Activated effector memory CD4-positive, alpha-beta T cell treated with Interleukin-2 at 50 U/mL for 16 hours (primary cell): ENCODE measurements around the gene BIRC2.

ENCODE experiments used
- DNase-seq: peaks from one replicate; pipeline ENCODE4 v3.0.0-alpha.2; 2020

BIRC2 gene

DNA sequence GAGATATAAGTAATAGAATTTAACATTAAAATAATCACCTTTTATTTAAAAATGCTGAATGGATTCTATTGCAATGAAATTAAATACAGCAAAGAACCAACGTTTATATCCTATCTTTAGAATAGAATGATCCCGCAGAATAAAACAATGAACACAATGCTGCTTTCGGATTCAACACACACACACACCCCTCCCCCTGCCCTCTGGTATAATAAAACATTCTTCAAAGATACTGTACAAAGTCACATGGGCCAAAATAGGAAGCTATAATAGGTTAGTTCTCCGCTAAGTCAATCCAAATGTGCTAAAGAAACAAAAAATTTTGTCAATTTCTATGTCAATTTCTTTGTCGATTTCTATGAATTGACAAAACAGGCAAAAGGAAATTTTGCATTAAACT, 58.5 kb downstream of the BIRC2 start:
- no peak for DNase-seq

DNA sequence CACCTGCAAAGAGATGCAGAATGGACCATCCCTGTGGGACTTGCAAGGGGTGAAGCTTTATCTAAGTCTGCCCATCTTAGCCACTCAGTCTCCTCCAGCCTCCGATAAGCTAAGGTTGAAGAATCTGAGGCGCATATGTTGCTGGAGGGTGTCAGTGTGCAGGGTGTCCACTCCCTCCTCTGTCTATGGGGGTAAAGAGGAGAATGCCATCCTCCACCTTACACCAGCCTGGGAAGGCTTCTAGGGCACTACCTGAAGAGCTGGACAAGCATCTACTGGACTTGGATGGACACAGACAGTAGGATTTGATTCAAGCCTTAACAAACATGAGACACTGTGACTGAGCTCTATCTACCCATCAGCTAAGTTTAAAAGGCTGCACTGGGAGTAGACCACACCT, 59.1 kb downstream of the BIRC2 start:
- no peak for DNase-seq

DNA sequence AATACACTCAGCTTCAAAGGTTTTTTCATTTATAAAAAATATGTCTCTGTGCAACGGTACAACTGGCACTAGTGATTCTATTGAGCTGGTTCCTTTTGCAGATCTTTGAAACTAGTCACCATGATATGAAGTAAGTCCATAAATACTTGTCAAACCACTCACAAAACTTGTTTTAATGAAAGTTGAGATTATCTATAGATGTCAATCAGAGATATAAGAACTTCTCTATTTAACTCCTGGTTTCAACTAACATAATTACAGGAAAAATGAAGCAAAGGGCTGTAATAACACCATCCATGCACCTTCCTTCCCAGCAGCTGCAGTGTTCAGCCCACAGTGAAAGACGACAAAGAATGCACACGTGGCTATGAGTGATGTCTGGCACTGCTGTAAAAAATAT, 60.9 kb downstream of the BIRC2 start:
- DNase-seq: no peak

DNA sequence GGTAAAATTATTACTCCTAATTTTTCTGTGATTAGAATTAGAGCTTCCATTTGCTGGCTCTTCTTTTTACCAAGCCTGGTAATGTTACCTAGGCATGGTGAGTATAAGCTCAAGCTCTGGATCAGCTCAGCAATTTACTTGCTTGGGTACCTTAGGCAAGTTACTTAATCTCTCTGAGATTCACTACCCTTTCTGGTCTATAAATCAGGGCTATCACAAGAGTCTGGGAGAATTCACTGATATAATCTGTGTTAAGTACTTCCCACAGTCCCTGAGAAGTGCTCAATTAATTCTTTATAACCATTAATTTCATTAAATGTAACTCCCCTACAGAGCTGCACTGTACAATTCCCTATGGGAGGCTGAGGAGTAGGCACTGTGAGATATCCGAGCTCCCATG, 61.3 kb downstream of the BIRC2 start:
- no peak for DNase-seq

DNA sequence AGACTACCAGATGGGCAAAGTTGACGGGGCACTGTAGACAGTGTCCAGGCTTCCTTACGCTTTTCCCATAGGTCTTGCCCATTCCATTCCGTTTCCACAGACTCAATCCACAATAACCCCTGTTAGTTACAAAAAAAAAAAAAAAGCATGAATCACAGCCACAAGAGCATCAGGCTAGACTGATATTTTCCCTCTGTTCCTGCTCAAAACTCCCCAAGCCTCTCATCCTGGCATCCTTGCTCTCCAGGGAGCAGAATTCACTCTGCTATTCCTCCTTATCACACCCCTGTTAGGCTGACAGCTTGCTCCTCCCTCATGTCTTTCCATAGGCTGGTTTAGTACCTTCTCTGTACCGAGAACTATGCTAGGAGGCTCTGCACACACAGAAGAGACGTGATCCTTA, 63.4 kb downstream of the BIRC2 start:
- DNase-seq: no peak

- no peak for DNase-seq
Observed at GRCh38 chr11:102411142-102411541, 64.1 kb downstream of the BIRC2 start.

GRCh38 chr11:102413497-102413896, 66.5 kb downstream of the BIRC2 start:
- no peak for DNase-seq

DNA sequence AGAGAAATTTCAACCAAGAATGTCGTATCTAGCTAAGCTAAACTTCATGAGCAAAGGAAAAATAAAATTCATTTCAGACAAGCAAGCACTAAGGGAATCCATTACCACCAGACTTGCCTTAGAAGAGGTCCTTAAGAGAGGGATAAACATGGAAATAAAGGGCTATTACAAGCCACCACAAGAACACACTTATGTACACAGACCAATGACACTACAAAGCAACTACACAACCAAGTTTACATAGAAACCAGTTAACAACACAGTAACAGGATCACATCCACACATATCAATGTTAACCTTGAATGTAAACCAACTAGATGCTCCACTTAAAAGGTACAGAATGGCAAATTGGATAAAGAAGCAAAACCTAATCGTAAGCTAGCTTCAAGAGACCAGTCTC, 67.5 kb downstream of the BIRC2 start:
- DNase-seq: no peak

DNA sequence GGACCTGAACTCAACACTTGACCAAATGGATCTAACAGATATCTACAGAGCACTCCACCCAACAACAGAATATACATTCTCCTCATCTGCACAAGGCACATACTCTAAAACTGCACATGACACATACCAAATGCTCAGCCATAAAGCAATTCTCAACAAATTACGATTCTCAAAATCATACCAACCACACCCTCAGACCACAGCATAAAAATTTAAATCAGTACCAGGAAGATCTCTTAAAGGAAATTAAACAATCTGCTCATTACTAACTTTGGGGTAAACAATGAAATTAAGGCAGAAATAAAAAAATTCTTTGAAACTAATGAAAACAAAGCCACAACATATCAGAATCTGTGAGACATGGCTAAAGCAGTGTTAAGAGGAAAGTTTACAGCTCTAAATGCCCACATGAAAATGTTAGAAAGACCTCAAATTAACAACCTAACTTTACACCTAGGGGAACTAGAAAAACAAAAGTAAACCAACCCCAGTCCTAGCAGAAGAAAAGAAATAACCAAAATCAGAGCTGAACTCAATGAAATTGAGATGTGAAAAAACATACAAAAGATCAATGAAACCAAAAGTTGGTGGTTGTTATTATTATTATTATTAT, 68.4 kb downstream of the BIRC2 start:
- DNase-seq: no peak

GRCh38 chr11:102416976-102417375, 70.0 kb downstream of the BIRC2 start:
- DNase-seq: no peak

DNA sequence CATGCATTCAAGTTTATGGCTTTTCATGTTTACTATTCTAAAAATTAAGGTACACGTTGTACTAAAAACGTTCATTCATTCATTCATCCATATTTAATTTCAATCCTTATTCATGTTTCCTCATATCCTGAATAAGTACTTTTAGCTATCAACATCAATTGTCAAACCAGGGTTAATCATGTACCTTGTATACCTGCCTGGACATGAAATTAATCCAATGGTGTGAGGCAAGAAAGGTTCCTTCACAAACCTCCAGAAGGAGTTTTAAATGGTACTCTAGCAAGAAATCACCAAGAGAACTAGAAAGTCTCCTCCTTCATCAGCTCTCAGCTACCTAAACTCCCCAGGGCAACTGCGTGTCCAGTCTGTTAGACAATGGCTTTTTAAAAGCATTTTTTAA, 72.2 kb downstream of the BIRC2 start:
- DNase-seq: no peak

DNA sequence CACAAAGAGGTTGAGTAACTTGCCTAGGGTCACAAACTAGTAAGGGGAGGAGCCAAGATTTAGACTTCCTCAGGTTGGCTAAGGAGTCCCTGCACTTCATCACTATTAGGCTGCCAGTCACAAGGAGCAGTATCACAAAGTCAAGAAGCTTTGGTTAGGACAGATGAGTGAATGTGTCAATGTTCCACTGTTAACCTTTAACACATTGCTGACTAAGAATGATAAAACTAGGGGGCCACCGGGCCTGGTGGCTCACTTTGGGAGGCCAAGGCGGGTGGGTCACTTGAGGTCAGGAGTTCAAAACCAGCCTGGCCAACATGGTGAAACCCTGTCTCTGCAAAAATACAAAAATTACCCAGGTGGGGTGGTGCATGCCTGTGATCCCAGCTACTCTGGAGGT, 73.5 kb downstream of the BIRC2 start:
- DNase-seq: no peak

DNA sequence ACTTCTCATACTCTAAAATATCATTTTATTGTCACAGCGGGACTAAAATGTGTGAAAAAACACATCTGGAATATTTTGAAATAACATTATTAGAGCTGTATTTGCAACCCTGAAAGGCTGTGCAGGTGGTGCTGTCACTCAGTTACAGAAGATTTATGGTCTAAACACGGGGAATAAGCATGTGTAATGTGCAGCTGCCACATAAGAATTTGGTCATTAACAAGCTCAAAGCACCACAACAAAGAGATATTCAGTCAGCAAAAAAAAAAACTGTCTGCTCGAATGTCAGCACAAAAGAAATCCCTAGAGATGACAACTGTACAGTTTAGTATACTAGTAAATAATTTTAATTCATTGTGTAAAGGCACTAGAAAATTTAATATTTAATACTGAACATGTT, 74.2 kb downstream of the BIRC2 start:
- DNase-seq: no peak

GRCh38 chr11:102422817-102423712, 76.1 kb downstream of the BIRC2 start:
- DNase-seq: no peak

- no peak for DNase-seq
Observed at GRCh38 chr11:102423936-102424335, 76.9 kb downstream of the BIRC2 start.

DNA sequence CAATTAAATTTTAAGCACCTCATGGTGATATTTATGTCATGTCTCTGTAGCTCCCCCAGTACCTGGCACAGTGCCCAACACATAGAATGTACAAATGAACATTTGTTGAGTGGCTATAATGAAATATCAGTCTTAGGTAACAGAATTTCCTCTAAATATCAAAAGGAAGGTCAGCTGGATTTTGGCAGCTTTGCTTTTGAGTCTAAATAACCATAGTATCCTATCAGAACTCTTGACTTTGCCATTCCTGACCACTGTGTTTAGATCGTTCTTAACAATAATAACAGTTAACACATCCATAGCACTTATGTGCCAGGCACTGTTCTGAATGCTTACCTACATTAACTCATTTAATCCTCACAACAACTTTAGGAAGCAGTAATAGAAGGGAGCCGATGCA, 79.0 kb downstream of the BIRC2 start:
- DNase-seq: no peak

- DNase-seq: no peak
Observed at GRCh38 chr11:102426570-102426969, 79.6 kb downstream of the BIRC2 start.

- no peak for DNase-seq
Observed at GRCh38 chr11:102427068-102427467, 80.1 kb downstream of the BIRC2 start.
